H1 (cell line): ENCODE results near the gene PAX5. TPM values are rescaled to one million over a fixed set of nuclear protein-coding genes. Genes with fewer than 3 reads are reported as not detected.

ENCODE experiments used
- CTCF ChIA-PET: fragments of 300-600 bp; sonication (Branson Sonifier 250); formaldehyde crosslinking; loops from one replicate; lab custom pipeline; 2021; ENCODE audit not compliant: partially characterized antibody; lab: Charles Lee
- POLR2A ChIA-PET: fragments of 300-600 bp; sonication (Branson Sonifier 250); formaldehyde crosslinking; loops from one replicate; lab custom pipeline; 2021; ENCODE audit warnings: inconsistent platforms; ENCODE audit not compliant: partially characterized antibody; lab: Charles Lee
- DNase-seq, 2 experiments: peaks; one replicate each; pipeline versions ENCODE4 v3.0.0 to v3.0.0-alpha.2; 2010 to 2022; ENCODE audit warnings: low spot score in 2 of 2, low read depth in 1 of 2, mixed read lengths in 1 of 2
- FAIRE-seq: peaks from 2 replicates; lab custom pipeline; 2011; peaks lifted over from hg19 to GRCh38; lab: Jason Lieb, UNC
- H2AFZ ChIP-seq: 2 replicates; pipeline ENCODE4 v1.8.1; 2012; ENCODE audit warnings: low read length, inconsistent platforms
- H2AK5ac ChIP-seq: 2 replicates; pipeline ENCODE4 v1.6.1; 2013; ENCODE audit warnings: low read depth, low read length
- H2BK120ac ChIP-seq: replicated peaks from 2 replicates; pipeline ENCODE3; 2013; ENCODE audit warnings: low read depth, low read length, inconsistent platforms
- H2BK12ac ChIP-seq: 2 replicates; pipeline ENCODE4 v1.6.1; 2013; ENCODE audit warnings: low read depth, low read length
- H2BK15ac ChIP-seq: 2 replicates; pipeline ENCODE4 v1.6.1; 2013; ENCODE audit warnings: low read length
- H2BK20ac ChIP-seq: 2 replicates; pipeline ENCODE4 v1.6.1; 2013; ENCODE audit warnings: low read length
- H2BK5ac ChIP-seq: 2 replicates; pipeline ENCODE4 v1.6.1; 2013; ENCODE audit warnings: low read depth, low read length
- H3K14ac ChIP-seq: 2 replicates; pipeline ENCODE4 v1.6.1; 2013; ENCODE audit warnings: inconsistent platforms; ENCODE audit not compliant: insufficient read length
- H3K18ac ChIP-seq: 2 replicates; pipeline ENCODE4 v1.6.1; 2013; ENCODE audit warnings: low read length; ENCODE audit errors: extremely low read depth
- H3K23ac ChIP-seq: 2 replicates; pipeline ENCODE4 v1.6.1; 2013; ENCODE audit warnings: inconsistent platforms; ENCODE audit not compliant: insufficient read length
- H3K23me2 ChIP-seq: 2 replicates; pipeline ENCODE4 v1.6.1; 2013; ENCODE audit warnings: low read depth, low read length
- H3K27ac ChIP-seq: 2 replicates; pipeline ENCODE4 v1.6.1; 2011; ENCODE audit warnings: low read depth, low read length, inconsistent platforms
- H3K27me3 ChIP-seq, 4 experiments: replicated peaks in 1 of 4; 1 replicate in 1 of 4; 2 replicates in 3 of 4; pipeline versions ENCODE4 v1.6.1 to v1.8.1; 2011 to 2013; ENCODE audit warnings: low read length in 3 of 4, mild to moderate bottlenecking in 3 of 4, inconsistent platforms in 2 of 4, mixed read lengths in 2 of 4, moderate library complexity in 1 of 4; ENCODE audit not compliant: control insufficient read depth in 3 of 4, insufficient read depth in 3 of 4; ENCODE audit errors: extremely low read depth in 1 of 4
- H3K36me3 ChIP-seq, 4 experiments: 2 replicates each; pipeline versions ENCODE4 v1.6.1 to v1.8.1; 2011 to 2013; ENCODE audit warnings: mild to moderate bottlenecking in 4 of 4, low read length in 3 of 4, moderate library complexity in 2 of 4, control low read depth in 1 of 4, inconsistent platforms in 1 of 4; ENCODE audit not compliant: insufficient read depth in 4 of 4, control insufficient read depth in 2 of 4
- H3K4ac ChIP-seq: replicated peaks from 2 replicates; pipeline ENCODE3; 2013; ENCODE audit warnings: low read length, low read depth, mixed read lengths, inconsistent platforms; ENCODE audit not compliant: insufficient read length
- H3K4me1 ChIP-seq, 4 experiments: replicated peaks in 1 of 4; 1 replicate in 1 of 4; 2 replicates in 3 of 4; pipeline versions ENCODE4 v1.6.1 to v1.8.1; 2011 to 2013; ENCODE audit warnings: low read length in 3 of 4, inconsistent platforms in 2 of 4, mixed read lengths in 1 of 4; ENCODE audit not compliant: insufficient read depth in 4 of 4, control insufficient read depth in 3 of 4
- H3K4me2 ChIP-seq, 2 experiments: 2 replicates each; pipeline versions ENCODE4 v1.6.1 to v1.8.1; 2011 to 2013; ENCODE audit warnings: low read depth in 2 of 2, low read length in 2 of 2, control low read depth in 1 of 2, inconsistent platforms in 1 of 2, mild to moderate bottlenecking in 1 of 2; ENCODE audit not compliant: insufficient read depth in 1 of 2
- H3K4me3 ChIP-seq, 4 experiments: fragments of 200-600, 300-600 bp in 1 of 4; sonication (generic), shearing (Covaris generic), sonication (Bioruptor Twin) in 1 of 4; 2 replicates each; pipeline versions ENCODE4 v1.5.1 to v1.8.1; 2011 to 2016; ENCODE audit warnings: low read length in 4 of 4, low read depth in 3 of 4, control low read depth in 2 of 4, inconsistent platforms in 2 of 4, mild to moderate bottlenecking in 2 of 4, mixed read lengths in 1 of 4, moderate library complexity in 1 of 4; ENCODE audit not compliant: insufficient read depth in 2 of 4; ENCODE audit errors: extremely low read depth in 1 of 4
- H3K56ac ChIP-seq: replicated peaks from 2 replicates; pipeline ENCODE3; 2013; ENCODE audit warnings: low read depth, mild to moderate bottlenecking, mixed read lengths, low read length, inconsistent platforms; ENCODE audit not compliant: insufficient read length
- H3K79me1 ChIP-seq: 2 replicates; pipeline ENCODE4 v1.6.1; 2013; ENCODE audit warnings: low read depth, low read length, control low read depth
- H3K79me2 ChIP-seq, 2 experiments: 2 replicates each; pipeline versions ENCODE4 v1.6.1 to v1.8.1; 2012 to 2013; ENCODE audit warnings: low read length in 2 of 2, mild to moderate bottlenecking in 2 of 2, inconsistent platforms in 1 of 2; ENCODE audit not compliant: insufficient read depth in 2 of 2, control insufficient read depth in 1 of 2
- H3K9ac ChIP-seq, 4 experiments: replicated peaks in 1 of 4; 1 replicate in 1 of 4; 2 replicates in 3 of 4; pipeline versions ENCODE4 v1.6.1 to v1.8.1; 2011 to 2013; ENCODE audit warnings: low read depth in 3 of 4, low read length in 3 of 4, control low read depth in 2 of 4, mild to moderate bottlenecking in 2 of 4, moderate library complexity in 2 of 4, inconsistent platforms in 1 of 4; ENCODE audit errors: extremely low read depth in 1 of 4
- H3K9me3 ChIP-seq, 2 experiments: 2 replicates each; pipeline versions ENCODE4 v1.6.1 to v1.8.1; 2012 to 2013; ENCODE audit warnings: mild to moderate bottlenecking in 2 of 2, moderate library complexity in 2 of 2, control low read depth in 1 of 2, inconsistent platforms in 1 of 2, low read depth in 1 of 2, low read length in 1 of 2, mixed read lengths in 1 of 2; ENCODE audit not compliant: insufficient read depth in 2 of 2
- H4K20me1 ChIP-seq, 2 experiments: replicated peaks in 1 of 2; 2 replicates each; pipeline versions ENCODE3 to v1.8.1; 2011 to 2013; ENCODE audit warnings: inconsistent platforms in 2 of 2, low read length in 2 of 2, mild to moderate bottlenecking in 1 of 2; ENCODE audit not compliant: insufficient read depth in 2 of 2, control insufficient read depth in 1 of 2
- H4K5ac ChIP-seq: 2 replicates; pipeline ENCODE4 v1.6.1; 2013; ENCODE audit warnings: low read length, low read depth, mixed read lengths, inconsistent platforms; ENCODE audit not compliant: insufficient read length
- H4K8ac ChIP-seq: 2 replicates; pipeline ENCODE4 v1.8.0; 2013; ENCODE audit warnings: mild to moderate bottlenecking, moderate library complexity, low read length, inconsistent platforms; ENCODE audit not compliant: insufficient read depth; ENCODE audit errors: extremely low read depth
- H4K91ac ChIP-seq: replicated peaks from 2 replicates; pipeline ENCODE3; 2013; ENCODE audit warnings: low read length, mixed read lengths, inconsistent platforms; ENCODE audit not compliant: insufficient read length
- BCL11A ChIP-seq, 2 experiments: IDR thresholded peaks; one replicate each; pipeline ENCODE4 v1.6.1; 2011; ENCODE audit warnings: low read depth in 2 of 2, low read length in 2 of 2, mild to moderate bottlenecking in 2 of 2
- BRCA1 ChIP-seq: IDR thresholded peaks from 2 replicates; pipeline ENCODE4 v1.6.1; 2012; ENCODE audit warnings: low read depth, low read length, improper control_type of control experiment
- CBX5 ChIP-seq: fragments of 300-800, 300-1000 bp; sonication (generic); IDR thresholded peaks from 2 replicates; pipeline ENCODE4 v1.7.1; 2016; ENCODE audit warnings: antibody characterized with exemption, low read length, low read depth
- CREB1 ChIP-seq: IDR thresholded peaks from 2 replicates; pipeline ENCODE4 v1.6.1; 2012; ENCODE audit warnings: inconsistent platforms
- HDAC6 ChIP-seq: IDR thresholded peaks from one replicate; pipeline ENCODE4 v1.7.1; 2012; ENCODE audit warnings: low read depth, mild to moderate bottlenecking, inconsistent platforms, low read length, moderate library complexity
- JUN ChIP-seq: IDR thresholded peaks from 2 replicates; pipeline ENCODE4 v1.6.1; 2011; ENCODE audit warnings: low read depth, mild to moderate bottlenecking, improper control_type of control experiment, low read length
- MAFK ChIP-seq: IDR thresholded peaks from 2 replicates; pipeline ENCODE4 v1.6.1; 2012; ENCODE audit warnings: low read depth, mild to moderate bottlenecking, improper control_type of control experiment, low read length
- RFX5 ChIP-seq: IDR thresholded peaks from 2 replicates; pipeline ENCODE4 v1.6.1; 2011; ENCODE audit warnings: low read depth, low read length, improper control_type of control experiment, borderline replicate concordance
- RXRA ChIP-seq: IDR thresholded peaks from 2 replicates; pipeline ENCODE4 v1.6.1; 2011; ENCODE audit warnings: low read depth, mild to moderate bottlenecking, low read length, moderate library complexity; ENCODE audit not compliant: insufficient read depth
- SRF ChIP-seq: IDR thresholded peaks from 2 replicates; pipeline ENCODE4 v1.6.1; 2011; ENCODE audit warnings: mild to moderate bottlenecking, low read depth, low read length, moderate library complexity
- TCF12 ChIP-seq: IDR thresholded peaks from 2 replicates; pipeline ENCODE4 v1.6.1; 2011; ENCODE audit warnings: low read depth, mild to moderate bottlenecking, low read length
- TEAD4 ChIP-seq: IDR thresholded peaks from 2 replicates; pipeline ENCODE4 v1.6.1; 2012; ENCODE audit warnings: low read depth, low read length, inconsistent platforms, mixed read lengths
- WGBS, 2 experiments: shearing (Covaris generic) in 1 of 2; methylation state at CpG; one replicate each; pipeline versions ENCODE4 v1.1.6 to v1.1.7; 2013 to 2015; ENCODE audit warnings: low lambda C conversion rate in 2 of 2, mixed read lengths in 2 of 2, inconsistent platforms in 1 of 2, low coverage in 1 of 2, missing lambda C conversion rate in 1 of 2; ENCODE audit not compliant: insufficient replicate concordance in 2 of 2, insufficient coverage in 1 of 2, insufficient read length in 1 of 2; ENCODE audit errors: extremely low coverage in 1 of 2, missing lambda C conversion rate in 1 of 2; 5-methylcytosine and 5-hydroxymethylcytosine counted together
- polyA plus RNA-seq, 7 experiments: library from polyadenylated mRNA; depleted of rRNA in 3 of 7; stranded (reverse) in 5 of 7; unstranded in 2 of 7; fragments of >200 nt in 5 of 7; fragments of 200-250 nt in 2 of 7; gene quantifications; 1 replicate in 5 of 7; 2 replicates in 1 of 7; 4 replicates in 1 of 7; pipeline versions ENCODE4 v1.2.1 to v1.2.3, GENCODE V29; 2011 to 2013; ENCODE audit warnings: missing spikeins in 2 of 7, mixed read lengths in 2 of 7
- total RNA-seq: library from RNA; stranded (reverse); fragmentation: NEBNext Ultra II Directional; extraction: Animal tissue kit (Norgen Biotek cat#: 25700); gene quantifications from 2 replicates; pipeline ENCODE4 v1.2.1, GENCODE V29; 2021

PAX5 gene
- total and polyA plus RNA-seq, 2 of the 8 experiments (the other 6 are each of a cell fraction or from before 2014, with no cell fraction given) = 0.29 to 0.43 TPM

DNA sequence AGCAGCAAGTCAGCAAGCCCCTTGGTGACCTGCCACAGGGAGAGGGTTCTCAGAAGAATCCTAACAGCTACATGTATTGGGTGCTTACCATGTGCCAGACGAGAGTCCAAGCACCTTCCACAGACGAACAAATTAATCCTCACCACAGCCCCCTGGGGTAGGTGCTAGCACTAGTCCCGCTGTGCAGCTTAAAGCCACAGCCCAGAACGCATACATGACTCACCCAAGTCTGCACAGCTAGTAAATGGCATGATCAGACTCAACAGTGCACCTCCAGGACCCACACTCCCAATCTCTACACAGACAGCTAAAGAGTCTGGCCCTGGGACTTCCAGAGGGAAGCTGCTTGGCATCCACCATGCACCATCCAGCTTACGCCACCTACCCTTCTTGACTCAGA is 111.5 kb downstream of the PAX5 start:
- no peaks in the 10 kb centered on the region for H3K79me1 ChIP-seq

More for the DNA sequence above, 111.5 kb downstream of the PAX5 start:
- no peak overlapping the region for H4K8ac ChIP-seq
- H3K27ac ChIP-seq = no peak overlapping the region
- H3K79me2 ChIP-seq = no peaks in the 10 kb centered on the region
- DNase-seq = no peak
- 93% methylated on average over 5 of the region's 5 CpGs; no CpG with 5 or more reads in 1 of the 2 experiments for WGBS, 2 experiments
- ChIA-PET CTCF (interaction anchor here (1.2 to 2.2 kb wide), 6 partner anchors 9 to 49 kb away, joined by 3 to 9 read pairs (median 4); no protein-coding TSS in a partner anchor), POLR2A (no interaction called here)
- no peak overlapping the region for H2AK5ac ChIP-seq
- no peak overlapping the region for H3K4me2 ChIP-seq
- no peak overlapping the region for H2AFZ ChIP-seq
- H3K36me3 ChIP-seq = no peaks in the 10 kb centered on the region
- no peak overlapping the region for H3K23ac ChIP-seq
- TF ChIP-seq TCF12 = no peak
- TF ChIP-seq BRCA1 = no peak
- no peak for TF ChIP-seq RFX5
- no peak for TF ChIP-seq BCL11A (IDR thresholded peaks at IDR 0.05; ENCODE audit: low read depth in 2 of 2, low read length in 2 of 2)
- no peak for TF ChIP-seq HDAC6
- TF ChIP-seq CREB1 = no peak
- no peak for TF ChIP-seq SRF
- no peak for TF ChIP-seq MAFK
- TF ChIP-seq TEAD4 = no peak
- no peak for TF ChIP-seq JUN
- no peak for TF ChIP-seq RXRA
- TF ChIP-seq CBX5 = no peak
- no peak overlapping the region for H3K4ac ChIP-seq
- H4K20me1 ChIP-seq = peaks cover 0 to 2% of the 10 kb centered on the region in 2 experiments
- H2BK15ac ChIP-seq = no peak overlapping the region
- H3K56ac ChIP-seq = no peak overlapping the region
- FAIRE-seq = no peak
- H4K91ac ChIP-seq = no peak overlapping the region
- no peaks in the 10 kb centered on the region for H3K4me1 ChIP-seq
- H3K18ac ChIP-seq = no peak overlapping the region
- no peak overlapping the region for H2BK12ac ChIP-seq
- H4K5ac ChIP-seq = no peak overlapping the region
- no peak overlapping the region for H3K9ac ChIP-seq
- H2BK120ac ChIP-seq = no peak overlapping the region
- H3K14ac ChIP-seq = no peak overlapping the region
- no peaks in the 10 kb centered on the region for H3K27me3 ChIP-seq
- no peak overlapping the region for H2BK20ac ChIP-seq
- no peaks in the 10 kb centered on the region for H3K9me3 ChIP-seq
- no peak overlapping the region; the same call in 1 of the 2 replicates for H2BK5ac ChIP-seq
- no peak overlapping the region for H3K4me3 ChIP-seq
- H3K23me2 ChIP-seq = no peaks in the 10 kb centered on the region
